ENCODE results near the gene SEPTIN14. TPM values are rescaled to one million over a fixed set of nuclear protein-coding genes. Genes with fewer than 3 reads are reported as not detected.
"Not testable (repeated sequence)": the region's sequence is repeated elsewhere in the genome, so short reads cannot be mapped to it uniquely, and the experiment has no call there.

Gene SEPTIN14
- total RNA-seq, 6 experiments from 2014 or later = not detected

DNA sequence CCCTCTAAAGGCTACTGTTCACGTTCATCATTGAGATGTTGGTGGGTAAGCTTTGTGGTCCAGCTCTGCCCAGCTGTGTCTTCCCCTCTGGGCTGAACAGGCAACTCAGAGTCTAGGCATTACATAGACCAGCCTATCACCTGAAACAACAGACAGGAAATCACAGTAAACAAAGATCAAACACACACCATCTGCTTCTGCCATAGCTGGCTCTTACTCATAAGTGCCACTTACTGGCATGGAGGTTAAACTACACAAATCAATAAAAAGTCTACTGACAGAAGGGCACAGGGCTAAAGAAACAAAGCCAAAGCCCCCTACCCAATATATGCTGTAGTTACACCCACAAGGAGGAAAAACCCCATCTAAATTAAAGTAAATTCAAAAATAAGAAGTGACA is 35.0 kb downstream of the SEPTIN14 start:
- no peaks in the 10 kb centered on the region for H3K36me3 ChIP-seq
- no peak overlapping the region for H3K4me3 ChIP-seq
- DNase-seq (no peak), ATAC-seq (no peak)
- TF ChIP-seq POLR2A (IDR thresholded peaks at IDR 0.05) = no peak
- TF ChIP-seq, protein P1, sequence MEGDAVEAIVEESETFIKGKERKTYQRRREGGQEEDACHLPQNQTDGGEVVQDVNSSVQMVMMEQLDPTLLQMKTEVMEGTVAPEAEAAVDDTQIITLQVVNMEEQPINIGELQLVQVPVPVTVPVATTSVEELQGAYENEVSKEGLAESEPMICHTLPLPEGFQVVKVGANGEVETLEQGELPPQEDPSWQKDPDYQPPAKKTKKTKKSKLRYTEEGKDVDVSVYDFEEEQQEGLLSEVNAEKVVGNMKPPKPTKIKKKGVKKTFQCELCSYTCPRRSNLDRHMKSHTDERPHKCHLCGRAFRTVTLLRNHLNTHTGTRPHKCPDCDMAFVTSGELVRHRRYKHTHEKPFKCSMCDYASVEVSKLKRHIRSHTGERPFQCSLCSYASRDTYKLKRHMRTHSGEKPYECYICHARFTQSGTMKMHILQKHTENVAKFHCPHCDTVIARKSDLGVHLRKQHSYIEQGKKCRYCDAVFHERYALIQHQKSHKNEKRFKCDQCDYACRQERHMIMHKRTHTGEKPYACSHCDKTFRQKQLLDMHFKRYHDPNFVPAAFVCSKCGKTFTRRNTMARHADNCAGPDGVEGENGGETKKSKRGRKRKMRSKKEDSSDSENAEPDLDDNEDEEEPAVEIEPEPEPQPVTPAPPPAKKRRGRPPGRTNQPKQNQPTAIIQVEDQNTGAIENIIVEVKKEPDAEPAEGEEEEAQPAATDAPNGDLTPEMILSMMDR (IDR thresholded peaks at IDR 0.05) = no peak
- no peaks in the 10 kb centered on the region for H3K4me1 ChIP-seq
- intact Hi-C loops (cut with DNase I) = no loop called here
- H3K27me3 ChIP-seq = no peaks in the 10 kb centered on the region
- WGBS (ENCODE audit: insufficient coverage, low coverage, low lambda C conversion rate, missing lambda C conversion rate) = 38% methylated on average over 1 of the region's 1 CpG
- H3K9me3 ChIP-seq = no peaks in the 10 kb centered on the region
- H3K27ac ChIP-seq = no peak overlapping the region

DNA sequence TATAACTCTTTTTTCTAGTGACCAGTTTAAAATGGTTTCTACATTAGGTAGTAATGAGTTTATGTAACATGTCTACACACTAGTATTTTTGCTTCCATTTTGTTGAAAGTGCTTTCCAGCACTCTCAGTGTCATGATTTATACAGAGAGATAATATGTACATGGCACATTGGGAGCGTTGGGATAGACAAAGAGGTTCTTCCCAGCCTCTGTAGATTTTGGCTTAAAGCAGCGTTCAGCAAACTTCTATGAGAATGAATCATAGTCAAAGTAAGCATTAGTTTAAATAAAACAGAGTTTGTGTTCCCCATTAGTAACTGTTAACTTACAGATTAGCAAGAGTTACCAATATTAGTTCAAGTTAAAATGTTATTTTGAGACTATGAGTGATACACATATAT is 43.9 kb downstream of the SEPTIN14 start:
- Histone ChIP-seq H3K36me3 (no peaks in the 10 kb centered on the region), H3K4me1 (no peaks in the 10 kb centered on the region), H3K27ac (no peak overlapping the region), H3K9me3 (no peaks in the 10 kb centered on the region), H3K4me3 (no peak overlapping the region), H3K27me3 (no peaks in the 10 kb centered on the region)
- WGBS (ENCODE audit: insufficient coverage, low coverage, low lambda C conversion rate, missing lambda C conversion rate) = 41% methylated on average over 2 of the region's 2 CpGs
- TF ChIP-seq, protein P1 (IDR thresholded peaks at IDR 0.05) = no peak
- no peak for TF ChIP-seq POLR2A (IDR thresholded peaks at IDR 0.05)
- ATAC-seq (no peak), DNase-seq (no peak)
- intact Hi-C loops (cut with DNase I) = no loop called here

- ATAC-seq; H3K36me3 ChIP-seq; H3K4me1 ChIP-seq; DNase-seq; H3K27me3 ChIP-seq; intact Hi-C loops (cut with DNase I); H3K9me3 ChIP-seq; H3K27ac ChIP-seq; H3K4me3 ChIP-seq: not testable (repeated sequence)
- WGBS (ENCODE audit: insufficient coverage, low coverage, low lambda C conversion rate, missing lambda C conversion rate) = 47% methylated on average over 1 of the region's 1 CpG
These were observed 65.3 kb downstream of the SEPTIN14 start for GRCh38 chr7:55797260-55797659.

DNA sequence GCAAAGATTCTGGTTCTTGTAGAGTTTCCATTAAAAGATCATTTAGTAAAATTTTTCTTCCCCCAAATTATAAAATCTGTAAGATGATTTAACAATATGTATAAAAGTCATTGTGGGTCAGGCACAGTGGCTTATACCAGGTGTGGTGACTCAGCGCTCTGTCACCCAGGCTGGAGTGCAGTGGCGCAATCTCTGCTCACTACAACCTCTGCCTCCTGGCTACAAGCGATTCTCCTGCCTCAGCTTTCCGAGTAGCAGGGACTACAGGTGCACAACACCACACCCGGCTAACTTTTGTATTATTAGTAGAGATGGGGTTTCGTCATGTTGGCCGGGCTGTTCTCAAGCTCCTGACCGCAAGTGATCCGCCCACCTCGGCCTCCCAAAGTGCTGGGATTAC is 68.0 kb downstream of the SEPTIN14 start:
- no peaks in the 10 kb centered on the region for H3K36me3 ChIP-seq
- no peak overlapping the region for H3K4me3 ChIP-seq
- TF ChIP-seq, protein P1 (IDR thresholded peaks at IDR 0.05) = no peak
- no peak for TF ChIP-seq POLR2A (IDR thresholded peaks at IDR 0.05)
- intact Hi-C loops (cut with DNase I) = no loop called here
- H3K27me3 ChIP-seq = no peaks in the 10 kb centered on the region
- ATAC-seq = no peak
- no peak for DNase-seq
- no peak overlapping the region for H3K27ac ChIP-seq
- no peaks in the 10 kb centered on the region for H3K9me3 ChIP-seq
- 83% methylated on average over 6 of the region's 10 CpGs for WGBS (ENCODE audit: insufficient coverage, low coverage, low lambda C conversion rate, missing lambda C conversion rate)
- no peaks in the 10 kb centered on the region for H3K4me1 ChIP-seq

DNA sequence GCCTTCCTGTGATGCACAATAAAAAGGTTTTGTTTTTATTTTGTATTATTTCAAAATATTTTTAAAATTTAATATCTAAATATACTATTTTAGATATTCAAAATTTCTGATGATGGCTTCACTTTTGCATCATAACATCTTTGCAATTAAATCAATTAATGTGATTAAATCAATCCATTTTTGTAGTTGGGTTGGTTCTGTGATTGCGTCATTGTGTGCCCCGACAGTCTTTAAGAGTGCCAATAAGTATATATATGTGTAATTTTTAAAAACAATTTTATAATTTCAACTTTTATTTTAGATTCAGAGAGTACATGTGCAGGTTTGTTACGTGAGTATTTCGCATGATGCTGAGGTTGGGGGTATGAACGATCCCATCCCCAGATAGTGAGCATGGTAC is 70.5 kb downstream of the SEPTIN14 start:
- no peak overlapping the region for H3K27ac ChIP-seq
- H3K4me1 ChIP-seq = no peaks in the 10 kb centered on the region
- no peaks in the 10 kb centered on the region for H3K27me3 ChIP-seq
- H3K36me3 ChIP-seq = no peaks in the 10 kb centered on the region
- no peaks in the 10 kb centered on the region for H3K9me3 ChIP-seq
- H3K4me3 ChIP-seq = no peak overlapping the region
- ATAC-seq (no peak), DNase-seq (no peak)
- TF ChIP-seq, protein P1 (IDR thresholded peaks at IDR 0.05) = no peak
- no peak for TF ChIP-seq POLR2A (IDR thresholded peaks at IDR 0.05)
- WGBS (ENCODE audit: insufficient coverage, low coverage, low lambda C conversion rate, missing lambda C conversion rate) = 83% methylated on average over 5 of the region's 5 CpGs
- intact Hi-C loops (cut with DNase I) = no loop called here
